ENCODE data around the gene COBLL1. TPM values are rescaled to one million over a fixed set of nuclear protein-coding genes. Genes with fewer than 3 reads are reported as not detected.

The COBLL1 gene
- total RNA-seq, 2 experiments from 2014 or later = not detected

DNA sequence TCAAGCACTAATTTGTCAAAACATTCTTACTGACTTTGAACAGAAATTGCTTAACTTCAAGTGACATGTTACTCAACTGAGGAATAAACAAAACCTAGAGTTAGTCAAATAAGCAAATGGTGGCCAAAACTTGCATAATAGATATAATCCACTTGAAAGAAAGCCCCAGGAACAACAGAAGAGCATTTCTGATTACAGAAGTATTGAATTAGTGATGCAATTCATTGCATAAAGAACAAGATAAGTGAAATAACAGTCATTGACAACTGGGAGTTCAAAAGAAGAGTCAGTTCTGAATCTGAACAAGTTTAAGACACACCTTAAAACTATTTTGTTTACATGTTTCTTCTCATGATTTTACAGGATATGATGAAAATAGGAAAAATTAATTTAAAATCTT, 30.8 kb downstream of the COBLL1 start:
- Mint-ChIP-seq H3K4me3 (no peak overlapping the region), H3K4me1 (ENCODE audit: low read depth) (no peaks in the 10 kb centered on the region), H3K27me3 (no peaks in the 10 kb centered on the region), H3K27ac (no peak overlapping the region), H3K9me3 (no peaks in the 10 kb centered on the region), H3K36me3 (no peaks in the 10 kb centered on the region)
- ChIA-PET POLR2A (no interaction called here), CTCF (no interaction called here)
- intact Hi-C loops (cut with micrococcal nuclease) = no loop called here
- no peak for DNase-seq

DNA sequence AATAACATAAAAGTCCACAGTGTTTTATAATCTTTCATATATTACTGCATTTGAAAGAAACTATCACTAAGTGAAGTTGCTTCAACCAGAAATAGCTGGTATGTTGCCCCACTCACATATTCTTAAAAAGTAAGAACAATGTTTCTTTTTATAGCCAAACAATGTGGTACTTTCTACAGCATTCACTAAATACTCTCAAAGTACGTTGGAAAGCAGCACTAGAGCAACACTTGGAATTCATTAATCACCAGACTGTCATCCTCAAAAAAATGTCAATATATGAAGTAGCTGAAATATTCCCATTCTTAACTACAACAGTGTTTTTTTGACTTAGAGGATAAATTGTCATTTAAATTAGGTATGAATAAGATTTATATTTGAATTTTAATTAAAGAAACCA, 32.8 kb downstream of the COBLL1 start:
- no peaks in the 10 kb centered on the region for H3K9me3 Mint-ChIP-seq
- no peak overlapping the region for H3K4me3 Mint-ChIP-seq
- POLR2A ChIA-PET = no interaction called here
- DNase-seq = no peak
- intact Hi-C loops (cut with micrococcal nuclease) = no loop called here
- CTCF ChIA-PET = interaction anchor here (1.3 kb wide), 1 partner anchor 9 kb away, joined by 4 read pairs; no protein-coding TSS in a partner anchor
- H3K27ac Mint-ChIP-seq = no peak overlapping the region
- H3K36me3 Mint-ChIP-seq = no peaks in the 10 kb centered on the region
- no peaks in the 10 kb centered on the region for H3K27me3 Mint-ChIP-seq
- no peaks in the 10 kb centered on the region for H3K4me1 Mint-ChIP-seq (ENCODE audit: low read depth)

DNA sequence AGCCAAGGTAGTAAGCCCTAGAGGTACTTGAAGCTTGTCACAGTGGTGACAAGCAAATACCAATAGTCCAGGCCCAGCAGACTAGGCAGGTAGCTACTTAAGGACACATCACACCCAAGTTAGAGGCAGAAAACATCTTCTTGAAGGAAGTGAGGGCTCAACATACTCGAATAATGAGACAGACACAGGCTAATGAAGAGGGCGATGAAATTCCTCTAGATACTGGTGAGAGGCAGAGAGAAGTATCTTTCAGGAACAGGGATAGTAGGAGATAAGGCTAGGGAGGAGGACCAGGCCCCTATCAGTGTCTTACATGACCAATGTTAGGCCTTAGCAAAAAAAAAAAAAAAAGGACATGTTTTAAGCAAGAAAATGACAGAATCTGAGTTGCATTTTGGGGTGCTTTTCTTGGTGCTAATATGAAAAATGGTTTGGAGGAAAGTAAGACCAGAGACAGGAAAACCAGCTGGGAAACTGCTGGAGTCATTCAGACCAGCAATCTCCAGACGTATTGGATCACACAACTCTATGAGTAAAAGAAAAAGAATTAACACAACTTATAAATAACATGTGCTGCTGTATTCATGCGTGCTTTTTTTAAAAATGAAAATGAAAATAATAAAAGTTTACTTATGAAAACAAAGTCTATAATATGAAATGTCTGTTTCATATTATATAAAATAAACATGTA, 37.7 kb downstream of the COBLL1 start:
- H3K36me3 Mint-ChIP-seq = no peaks in the 10 kb centered on the region
- CTCF ChIA-PET = interaction anchor here (0.5 kb wide), 1 partner anchor 211 kb away, joined by 3 read pairs; no protein-coding TSS in a partner anchor
- no peak overlapping the region for H3K27ac Mint-ChIP-seq
- DNase-seq = no peak
- H3K4me3 Mint-ChIP-seq = no peak overlapping the region
- POLR2A ChIA-PET = no interaction called here
- H3K4me1 Mint-ChIP-seq (ENCODE audit: low read depth) = no peaks in the 10 kb centered on the region
- intact Hi-C loops (cut with micrococcal nuclease) = no loop called here
- no peaks in the 10 kb centered on the region for H3K9me3 Mint-ChIP-seq
- no peaks in the 10 kb centered on the region for H3K27me3 Mint-ChIP-seq

DNA sequence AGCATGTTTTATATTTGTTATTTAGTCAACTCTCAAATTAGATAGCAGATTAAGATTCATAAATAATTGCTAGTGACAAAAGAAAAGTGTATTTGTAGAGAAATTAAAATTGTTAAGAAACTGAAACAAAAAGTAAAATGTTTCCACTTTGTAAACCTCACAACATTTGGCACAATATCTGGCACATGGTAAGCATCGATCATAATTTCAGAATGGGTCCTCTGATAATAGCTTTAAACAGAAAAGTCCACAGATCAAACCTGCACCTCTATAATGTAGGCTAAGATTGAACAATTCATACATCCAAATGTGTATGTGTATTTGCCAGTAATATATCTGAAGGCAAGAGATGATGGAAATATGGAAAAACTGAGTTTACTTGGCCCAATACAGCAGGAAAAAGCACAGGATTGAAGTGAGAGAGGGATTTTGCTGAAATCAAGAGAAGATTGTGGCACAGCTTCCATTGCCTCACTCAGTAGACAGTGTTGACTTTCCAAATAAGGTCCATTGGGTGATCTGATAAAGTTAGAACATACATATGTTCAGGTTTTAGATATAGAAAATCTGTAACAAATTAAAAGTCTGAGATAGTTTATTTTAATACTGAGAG, 39.4 kb downstream of the COBLL1 start:
- Mint-ChIP-seq H3K27me3 (no peaks in the 10 kb centered on the region), H3K4me1 (ENCODE audit: low read depth) (no peaks in the 10 kb centered on the region), H3K36me3 (no peaks in the 10 kb centered on the region), H3K9me3 (no peaks in the 10 kb centered on the region), H3K27ac (no peak overlapping the region), H3K4me3 (no peak overlapping the region)
- intact Hi-C loops (cut with micrococcal nuclease) = no loop called here
- CTCF ChIA-PET = no interaction called here
- no peak for DNase-seq
- POLR2A ChIA-PET = no interaction called here

DNA sequence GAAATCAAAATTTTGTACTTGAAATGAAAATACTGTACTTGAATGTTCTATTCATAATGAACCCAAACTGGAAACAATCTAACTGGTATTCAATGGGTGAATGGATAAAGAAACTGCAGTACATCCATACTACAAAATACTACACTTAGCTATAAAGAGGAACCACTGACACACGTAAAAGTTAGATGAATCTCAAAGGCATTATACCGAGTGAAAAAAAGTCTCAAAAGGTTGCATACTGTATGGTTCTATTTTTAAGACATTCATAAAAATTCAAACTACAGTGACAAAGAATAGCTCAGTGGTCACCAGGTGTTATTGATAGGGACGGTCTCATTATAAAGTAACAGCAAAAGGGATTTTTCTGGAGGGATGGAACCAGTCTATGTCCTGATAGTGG, 41.1 kb downstream of the COBLL1 start:
- Mint-ChIP-seq H3K27ac (no peak overlapping the region), H3K4me3 (no peak overlapping the region), H3K27me3 (peaks cover 2% of the 10 kb centered on the region), H3K36me3 (no peaks in the 10 kb centered on the region), H3K4me1 (ENCODE audit: low read depth) (no peaks in the 10 kb centered on the region), H3K9me3 (no peaks in the 10 kb centered on the region)
- ChIA-PET POLR2A (no interaction called here), CTCF (no interaction called here)
- DNase-seq = no peak
- intact Hi-C loops (cut with micrococcal nuclease) = no loop called here

DNA sequence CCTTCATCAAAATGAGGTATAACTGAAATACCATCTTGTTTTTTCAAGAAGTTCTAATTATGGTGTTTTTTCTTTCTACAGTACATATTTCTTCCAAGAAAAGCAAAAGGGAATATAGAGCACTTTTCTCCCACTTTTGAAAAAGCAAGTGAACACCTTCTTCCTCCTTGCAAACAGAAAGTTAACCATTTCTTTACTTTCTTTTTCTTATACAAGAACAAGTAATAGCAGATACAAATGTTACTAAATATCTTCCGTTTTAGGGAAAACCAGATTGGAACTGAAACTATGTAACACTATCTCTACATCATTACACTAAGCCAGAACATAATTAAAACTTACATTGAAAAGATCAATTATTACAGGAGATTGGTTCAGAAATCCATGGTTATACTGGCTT, 44.0 kb downstream of the COBLL1 start:
- intact Hi-C loops (cut with micrococcal nuclease) = no loop called here
- H3K36me3 Mint-ChIP-seq = no peaks in the 10 kb centered on the region
- H3K9me3 Mint-ChIP-seq = no peaks in the 10 kb centered on the region
- DNase-seq = no peak
- ChIA-PET CTCF (no interaction called here), POLR2A (no interaction called here)
- no peak overlapping the region for H3K4me3 Mint-ChIP-seq
- no peaks in the 10 kb centered on the region for H3K4me1 Mint-ChIP-seq (ENCODE audit: low read depth)
- no peak overlapping the region for H3K27ac Mint-ChIP-seq
- peaks cover 2% of the 10 kb centered on the region for H3K27me3 Mint-ChIP-seq

DNA sequence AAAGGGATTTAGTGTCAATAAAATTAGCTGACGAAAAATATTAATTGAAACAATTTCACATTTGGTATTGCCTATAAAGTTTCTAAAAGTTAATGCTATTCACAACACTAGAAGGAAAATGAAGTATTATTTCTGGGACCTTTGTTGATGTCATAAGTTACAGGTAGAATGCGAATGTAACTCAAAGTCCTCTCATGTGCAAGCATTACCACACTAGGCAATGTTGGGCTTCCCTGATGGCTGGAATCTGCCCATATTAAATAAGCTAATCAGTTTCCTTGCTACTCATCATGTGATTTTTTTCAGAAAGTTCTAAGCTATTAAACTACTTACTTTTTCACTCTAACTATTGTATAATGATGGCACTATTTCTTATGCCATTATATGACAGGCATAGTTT, 44.6 kb downstream of the COBLL1 start:
- H3K4me3 Mint-ChIP-seq = no peak overlapping the region
- no peaks in the 10 kb centered on the region for H3K4me1 Mint-ChIP-seq (ENCODE audit: low read depth)
- ChIA-PET POLR2A (no interaction called here), CTCF (no interaction called here)
- no peak for DNase-seq
- H3K36me3 Mint-ChIP-seq = no peaks in the 10 kb centered on the region
- no peak overlapping the region for H3K27ac Mint-ChIP-seq
- H3K9me3 Mint-ChIP-seq = no peaks in the 10 kb centered on the region
- peaks cover 2% of the 10 kb centered on the region for H3K27me3 Mint-ChIP-seq
- intact Hi-C loops (cut with micrococcal nuclease) = no loop called here

DNA sequence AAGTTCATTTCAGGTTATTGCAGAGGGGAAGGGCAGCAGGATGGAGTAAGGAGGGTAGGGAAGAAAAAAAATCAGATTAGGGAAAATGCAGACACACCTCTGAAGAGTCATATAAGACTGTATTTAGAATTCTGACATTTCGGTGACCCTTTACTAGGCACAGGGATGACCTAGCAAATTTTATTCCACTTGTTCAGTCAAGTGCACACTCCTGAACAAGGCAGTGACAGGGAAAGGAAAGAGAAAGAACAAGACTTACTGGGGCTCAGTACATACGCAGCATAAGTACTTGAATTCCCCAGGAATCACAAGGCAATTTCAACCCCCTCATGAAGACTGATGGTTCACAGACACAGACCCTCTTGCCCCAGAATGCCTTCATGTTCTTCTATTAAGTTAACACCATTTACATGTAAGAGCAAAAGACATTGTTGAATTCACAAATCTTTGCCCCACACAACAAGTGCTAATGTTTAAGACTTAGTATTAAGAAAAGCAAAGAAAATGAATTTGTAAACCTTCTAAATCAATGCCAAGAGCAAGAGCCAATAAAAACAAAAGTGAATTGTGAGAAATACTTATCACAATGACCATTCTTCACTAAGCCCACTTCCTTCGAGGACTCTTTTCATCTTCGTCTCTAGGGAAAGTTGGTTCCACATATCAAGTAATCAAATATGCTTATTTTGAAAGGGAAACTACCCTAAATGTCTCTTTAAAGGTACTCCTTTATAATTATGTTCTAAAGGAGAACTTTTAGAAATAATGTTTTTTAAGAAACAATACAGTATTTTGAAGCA, 47.0 kb downstream of the COBLL1 start:
- intact Hi-C loops (cut with micrococcal nuclease) = no loop called here
- Mint-ChIP-seq H3K27me3 (peaks cover 2% of the 10 kb centered on the region), H3K9me3 (no peaks in the 10 kb centered on the region), H3K27ac (no peak overlapping the region), H3K36me3 (no peaks in the 10 kb centered on the region), H3K4me3 (no peak overlapping the region), H3K4me1 (ENCODE audit: low read depth) (no peaks in the 10 kb centered on the region)
- no peak for DNase-seq
- ChIA-PET POLR2A (no interaction called here), CTCF (no interaction called here)

DNA sequence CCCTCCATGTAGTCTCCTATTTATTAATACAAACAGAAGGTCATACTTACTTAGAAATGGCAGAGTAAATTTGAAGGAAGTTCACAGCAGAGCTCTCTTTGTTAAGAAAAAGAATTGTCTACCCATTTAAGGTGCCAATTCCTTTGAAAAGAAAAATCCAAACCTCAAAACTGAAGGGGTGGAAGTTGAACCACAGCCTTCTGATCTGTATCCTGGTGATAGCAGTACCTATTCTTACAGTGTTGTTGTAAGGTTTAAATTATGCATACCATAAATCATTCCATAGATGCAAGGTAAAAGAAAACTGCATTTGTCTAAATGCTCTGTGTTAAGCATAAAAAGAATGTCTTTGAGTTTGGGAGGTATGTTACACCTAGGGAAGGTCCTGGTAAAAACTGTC, 47.6 kb downstream of the COBLL1 start:
- DNase-seq = no peak
- no peaks in the 10 kb centered on the region for H3K36me3 Mint-ChIP-seq
- no peak overlapping the region for H3K27ac Mint-ChIP-seq
- peaks cover 2% of the 10 kb centered on the region for H3K27me3 Mint-ChIP-seq
- no peak overlapping the region for H3K4me3 Mint-ChIP-seq
- intact Hi-C loops (cut with micrococcal nuclease) = no loop called here
- CTCF ChIA-PET = no interaction called here
- H3K4me1 Mint-ChIP-seq (ENCODE audit: low read depth) = no peaks in the 10 kb centered on the region
- H3K9me3 Mint-ChIP-seq = no peaks in the 10 kb centered on the region
- POLR2A ChIA-PET = no interaction called here

DNA sequence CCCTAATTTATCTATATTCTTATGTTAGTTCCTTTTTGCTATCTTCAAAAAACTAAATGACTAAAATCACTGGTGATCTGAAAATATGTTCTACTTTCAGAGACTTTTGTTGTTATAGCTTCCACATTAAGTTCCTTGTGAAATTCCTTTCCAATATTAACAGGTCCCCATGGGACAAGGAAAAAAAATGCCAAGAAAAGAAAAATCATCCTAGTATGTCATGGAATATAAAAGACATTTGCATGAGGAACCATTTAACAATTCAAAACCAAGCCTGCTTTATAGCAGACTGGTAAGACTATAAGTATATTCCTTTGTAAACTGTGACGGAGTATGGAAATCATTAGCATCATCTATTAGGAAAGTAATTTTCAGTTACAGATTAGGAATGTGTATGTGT, 48.1 kb downstream of the COBLL1 start:
- Mint-ChIP-seq H3K9me3 (no peaks in the 10 kb centered on the region), H3K27ac (no peak overlapping the region), H3K4me1 (ENCODE audit: low read depth) (no peaks in the 10 kb centered on the region), H3K27me3 (peaks cover 2% of the 10 kb centered on the region), H3K36me3 (no peaks in the 10 kb centered on the region), H3K4me3 (no peak overlapping the region)
- no peak for DNase-seq
- intact Hi-C loops (cut with micrococcal nuclease) = no loop called here
- ChIA-PET CTCF (no interaction called here), POLR2A (no interaction called here)

DNA sequence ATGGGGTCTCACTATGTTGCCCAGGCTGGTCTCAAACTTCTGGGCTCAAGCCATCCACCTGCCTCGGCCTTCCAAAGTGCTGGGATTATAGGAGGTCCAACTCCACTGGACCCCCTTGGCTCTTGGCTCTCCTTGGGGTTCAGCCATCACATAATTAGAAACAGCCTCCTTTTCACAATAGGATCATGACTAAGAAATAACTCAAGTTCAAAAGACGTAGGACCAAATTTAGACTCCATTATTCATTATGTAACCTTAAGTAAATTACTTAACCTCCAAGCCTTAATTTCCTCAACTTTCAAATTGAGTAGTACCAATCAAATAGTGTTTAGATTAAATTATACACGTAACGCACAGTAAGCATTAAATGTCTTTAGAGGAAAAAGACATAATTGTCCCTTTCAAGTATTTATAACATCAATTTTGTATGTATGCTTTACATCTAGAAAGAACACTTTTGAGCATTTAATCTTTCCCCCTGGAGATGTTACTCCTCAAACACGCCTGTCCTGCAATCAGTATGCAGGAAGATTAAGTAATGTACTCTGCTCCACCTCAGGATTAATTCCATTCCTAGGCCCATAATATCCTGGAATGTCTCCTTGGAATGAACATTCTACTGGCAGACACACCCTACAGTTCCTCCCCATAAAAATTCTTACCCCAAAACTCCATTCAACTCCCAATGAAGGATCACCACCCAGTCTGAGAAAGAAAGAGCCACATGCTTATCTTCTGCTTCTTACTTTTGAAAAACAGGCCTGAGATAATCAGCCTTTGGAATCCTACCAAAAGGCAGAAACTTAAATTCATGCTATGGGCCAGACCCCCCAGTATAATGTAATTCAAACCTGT, 49.1 kb downstream of the COBLL1 start:
- CTCF ChIA-PET = no interaction called here
- peaks cover 2% of the 10 kb centered on the region for H3K27me3 Mint-ChIP-seq

DNA sequence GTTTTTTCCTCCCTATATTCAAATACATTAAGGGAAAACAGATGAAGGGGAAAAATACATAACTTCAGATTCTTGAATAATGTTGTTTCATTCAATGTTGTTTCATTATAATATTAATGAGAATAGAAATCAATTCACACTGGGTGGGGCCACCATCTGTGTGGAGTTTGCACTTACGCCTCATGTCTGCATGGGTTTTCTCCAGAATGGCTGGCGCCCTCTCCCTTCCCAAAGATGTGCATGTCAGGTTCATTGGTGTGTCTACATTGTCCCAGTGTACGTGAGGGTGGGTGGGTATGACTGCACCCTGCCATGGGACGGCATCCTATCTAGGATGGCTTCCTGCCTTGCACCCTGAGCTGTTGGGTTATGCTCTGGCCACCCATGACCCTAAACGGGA, 51.7 kb downstream of the COBLL1 start:
- Mint-ChIP-seq H3K9me3 (no peaks in the 10 kb centered on the region), H3K27ac (no peak overlapping the region), H3K27me3 (no peaks in the 10 kb centered on the region), H3K4me1 (ENCODE audit: low read depth) (no peaks in the 10 kb centered on the region), H3K36me3 (no peaks in the 10 kb centered on the region), H3K4me3 (no peak overlapping the region)
- ChIA-PET POLR2A (no interaction called here), CTCF (no interaction called here)
- no peak for DNase-seq
- intact Hi-C loops (cut with micrococcal nuclease) = no loop called here

More for the DNA sequence above, 49.1 kb downstream of the COBLL1 start:
- Mint-ChIP-seq H3K27ac (no peak overlapping the region), H3K4me1 (ENCODE audit: low read depth) (no peaks in the 10 kb centered on the region), H3K36me3 (no peaks in the 10 kb centered on the region), H3K9me3 (no peaks in the 10 kb centered on the region), H3K4me3 (no peak overlapping the region)
- intact Hi-C loops (cut with micrococcal nuclease) = no loop called here
- POLR2A ChIA-PET = no interaction called here
- DNase-seq = no peak
